Natural killer cell (primary cell): Measurements from ENCODE around the gene KIF14. TPM values are rescaled to one million over a fixed set of nuclear protein-coding genes. Genes with fewer than 3 reads are reported as not detected.
A peak's percentile ranks its signal among the peaks of the same experiment; 100 is the strongest.

Experiments used
- ATAC-seq, 3 donors: fragments of 150-1000 bp in 2 of 3; fragments of 200-7000 bp in 1 of 3; cut with Tn5 transposase; 1 replicate in 1 of 3; 2 replicates in 2 of 3; pipeline ENCODE4 v1.10.0; 2021; ENCODE audit warnings: mild to moderate bottlenecking in 2 of 3, moderate library complexity in 2 of 3
- DNase-seq, 2 donors: peaks; one replicate each; pipeline versions ENCODE4 v3.0.0 to v3.0.0-alpha.2; 2013 to 2021; ENCODE audit warnings: mixed read lengths in 1 of 2
- H3K27ac ChIP-seq: one replicate; pipeline ENCODE4 v1.5.1; 2013; ENCODE audit warnings: mild to moderate bottlenecking, low read length
- H3K27me3 ChIP-seq: one replicate; pipeline ENCODE4 v1.6.1; 2013; ENCODE audit warnings: low read length; ENCODE audit not compliant: control insufficient read depth, insufficient read depth
- H3K36me3 ChIP-seq: one replicate; pipeline ENCODE4 v1.6.1; 2013; ENCODE audit warnings: low read length; ENCODE audit not compliant: control insufficient read depth, insufficient read depth
- H3K4me1 ChIP-seq: one replicate; pipeline ENCODE4 v1.6.1; 2013; ENCODE audit warnings: low read length; ENCODE audit not compliant: control insufficient read depth, insufficient read depth
- H3K4me3 ChIP-seq: one replicate; pipeline ENCODE4 v1.5.1; 2013; ENCODE audit warnings: low read length
- H3K9me3 ChIP-seq: one replicate; pipeline ENCODE4 v1.6.1; 2013; ENCODE audit warnings: low read length; ENCODE audit not compliant: control insufficient read depth, insufficient read depth
- H3K27ac Mint-ChIP-seq, 2 donors: one replicate each; pipeline ENCODE4 v1.8.0; 2022; ENCODE audit warnings: mild to moderate bottlenecking in 2 of 2, mixed read lengths in 2 of 2, moderate library complexity in 1 of 2
- H3K27me3 Mint-ChIP-seq, 2 donors: one replicate each; pipeline ENCODE4 v1.8.0; 2022; ENCODE audit warnings: low read depth in 2 of 2, mixed read lengths in 2 of 2
- H3K36me3 Mint-ChIP-seq: one replicate; pipeline ENCODE4 v1.8.0; 2022; ENCODE audit warnings: mixed read lengths
- H3K4me1 Mint-ChIP-seq, 2 donors: one replicate each; pipeline ENCODE4 v1.8.0; 2022; ENCODE audit warnings: mixed read lengths in 2 of 2
- H3K4me3 Mint-ChIP-seq: one replicate; pipeline ENCODE4 v1.8.0; 2022; ENCODE audit warnings: mild to moderate bottlenecking, moderate library complexity, mixed read lengths
- H3K9me3 Mint-ChIP-seq, 2 donors: one replicate each; pipeline ENCODE4 v1.8.0; 2022; ENCODE audit warnings: mixed read lengths in 2 of 2
- WGBS: methylation state at CpG from one replicate; pipeline ENCODE4 v1.1.7; 2013; ENCODE audit warnings: missing lambda C conversion rate; ENCODE audit not compliant: insufficient coverage; 5-methylcytosine and 5-hydroxymethylcytosine counted together
- intact Hi-C: fragments of 100-400 bp; cut with micrococcal nuclease; formaldehyde crosslinking; loops from one replicate; pipeline ENCODE4 v1.14.2; 2022
- total RNA-seq, 4 donors: library from RNA; stranded (reverse); fragments of 120-200 nt in 1 of 4; gene quantifications; one replicate each; pipeline versions ENCODE4 v1.2.3 to v1.2.4, GENCODE V29; 2013 to 2022
- TF ChIP-seq, protein P1 (sequence below): fragments of 200-600 bp; IDR thresholded peaks from one replicate; pipeline ENCODE4 v1.8.0; 2022; ENCODE audit warnings: antibody characterized with exemption

Gene KIF14
- total RNA-seq, 3 donors from 2014 or later (not counting 1 experiment from before 2014, with no cell fraction given) = 0.40 to 0.48 (median 0.40) TPM

DNA sequence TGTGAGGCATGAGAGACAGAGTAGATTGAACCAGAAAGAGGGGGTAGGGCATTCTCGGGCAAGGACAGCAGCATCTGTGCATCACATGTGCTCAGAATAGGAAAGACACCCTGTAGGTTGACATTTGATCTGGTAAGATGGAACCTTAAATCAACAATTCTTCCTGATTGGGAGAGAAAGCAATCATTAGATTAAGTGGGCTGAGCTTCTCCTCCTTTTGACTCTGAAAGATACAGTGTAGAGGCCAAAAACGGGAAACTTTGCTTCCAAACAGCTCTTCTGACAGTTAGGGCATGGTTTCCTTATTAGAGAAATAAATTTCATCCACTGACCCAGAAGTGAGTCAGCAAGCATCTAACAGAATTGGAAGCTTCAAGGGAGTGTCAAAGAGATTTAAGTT lies 9.7 kb downstream of the KIF14 start:
- no peak overlapping the region for H3K27ac ChIP-seq
- ATAC-seq = no peak
- H3K9me3 ChIP-seq = no peaks in the 10 kb centered on the region
- intact Hi-C loops = no loop called here
- H3K9me3 Mint-ChIP-seq = no peaks in the 10 kb centered on the region
- no peaks in the 10 kb centered on the region for H3K4me1 ChIP-seq
- no peak for DNase-seq
- no peaks in the 10 kb centered on the region for H3K27me3 Mint-ChIP-seq
- no peaks in the 10 kb centered on the region for H3K36me3 ChIP-seq
- no peak overlapping the region for H3K4me3 Mint-ChIP-seq
- H3K36me3 Mint-ChIP-seq = no peaks in the 10 kb centered on the region
- no peak overlapping the region for H3K4me3 ChIP-seq
- WGBS = 57% methylated on average over 2 of the region's 2 CpGs
- H3K27ac Mint-ChIP-seq = no peak overlapping the region
- no peaks in the 10 kb centered on the region for H3K27me3 ChIP-seq
- no peaks in the 10 kb centered on the region for H3K4me1 Mint-ChIP-seq
- TF ChIP-seq, protein P1, sequence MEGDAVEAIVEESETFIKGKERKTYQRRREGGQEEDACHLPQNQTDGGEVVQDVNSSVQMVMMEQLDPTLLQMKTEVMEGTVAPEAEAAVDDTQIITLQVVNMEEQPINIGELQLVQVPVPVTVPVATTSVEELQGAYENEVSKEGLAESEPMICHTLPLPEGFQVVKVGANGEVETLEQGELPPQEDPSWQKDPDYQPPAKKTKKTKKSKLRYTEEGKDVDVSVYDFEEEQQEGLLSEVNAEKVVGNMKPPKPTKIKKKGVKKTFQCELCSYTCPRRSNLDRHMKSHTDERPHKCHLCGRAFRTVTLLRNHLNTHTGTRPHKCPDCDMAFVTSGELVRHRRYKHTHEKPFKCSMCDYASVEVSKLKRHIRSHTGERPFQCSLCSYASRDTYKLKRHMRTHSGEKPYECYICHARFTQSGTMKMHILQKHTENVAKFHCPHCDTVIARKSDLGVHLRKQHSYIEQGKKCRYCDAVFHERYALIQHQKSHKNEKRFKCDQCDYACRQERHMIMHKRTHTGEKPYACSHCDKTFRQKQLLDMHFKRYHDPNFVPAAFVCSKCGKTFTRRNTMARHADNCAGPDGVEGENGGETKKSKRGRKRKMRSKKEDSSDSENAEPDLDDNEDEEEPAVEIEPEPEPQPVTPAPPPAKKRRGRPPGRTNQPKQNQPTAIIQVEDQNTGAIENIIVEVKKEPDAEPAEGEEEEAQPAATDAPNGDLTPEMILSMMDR = no peak

DNA sequence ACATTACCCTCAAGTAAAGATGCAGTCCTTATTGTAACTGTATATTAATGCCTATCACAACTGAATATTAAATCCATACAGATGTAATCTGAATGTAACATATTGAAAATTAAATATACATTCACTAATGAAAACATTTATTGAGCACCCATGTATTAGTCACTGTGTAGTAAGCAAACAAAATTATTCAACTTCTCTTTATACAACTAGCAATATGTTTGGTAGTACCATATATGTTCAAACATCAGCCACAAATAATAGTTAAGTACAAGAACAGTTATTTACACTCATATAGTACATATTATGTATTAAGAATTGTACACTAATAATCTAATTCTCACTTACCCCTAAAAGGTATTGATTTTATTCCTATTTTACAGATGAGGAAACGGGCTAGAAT lies 17.9 kb downstream of the KIF14 start:
- no peak overlapping the region for H3K27ac ChIP-seq
- Mint-ChIP-seq H3K36me3 (no peaks in the 10 kb centered on the region), H3K4me3 (no peak overlapping the region), H3K4me1 (no peaks in the 10 kb centered on the region), H3K27me3 (no peaks in the 10 kb centered on the region), H3K9me3 (no peaks in the 10 kb centered on the region), H3K27ac (no peak overlapping the region)
- no peak for ATAC-seq
- no peaks in the 10 kb centered on the region for H3K9me3 ChIP-seq
- no CpG with 5 or more reads among the region's 1 CpG for WGBS
- H3K4me3 ChIP-seq = no peak overlapping the region
- H3K4me1 ChIP-seq = no peaks in the 10 kb centered on the region
- intact Hi-C loops = no loop called here
- DNase-seq = no peak
- TF ChIP-seq, protein P1 = no peak
- no peaks in the 10 kb centered on the region for H3K36me3 ChIP-seq
- no peaks in the 10 kb centered on the region for H3K27me3 ChIP-seq

DNA sequence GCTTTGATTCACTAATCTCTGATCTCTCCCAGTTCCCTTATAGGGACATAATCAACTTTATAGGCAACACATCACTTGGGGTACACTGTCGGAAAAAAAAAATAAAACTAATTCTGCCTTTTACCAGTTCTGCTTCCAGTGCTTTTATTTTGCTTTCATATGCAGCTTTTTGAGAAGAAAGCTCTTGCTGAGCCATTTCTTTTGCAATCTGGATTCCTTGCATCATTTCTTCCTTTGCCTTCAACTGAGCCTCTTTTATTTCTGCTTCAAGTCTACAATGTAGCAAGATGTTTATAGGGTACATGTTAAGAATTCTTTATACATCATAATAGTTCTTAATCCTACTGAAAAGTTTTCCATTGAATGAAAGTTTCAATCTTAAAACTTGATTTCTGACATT lies 30.6 kb downstream of the KIF14 start:
- no peak for ATAC-seq
- WGBS = 92% methylated on average over 1 of the region's 1 CpG
- TF ChIP-seq, protein P1 = no peak

DNA sequence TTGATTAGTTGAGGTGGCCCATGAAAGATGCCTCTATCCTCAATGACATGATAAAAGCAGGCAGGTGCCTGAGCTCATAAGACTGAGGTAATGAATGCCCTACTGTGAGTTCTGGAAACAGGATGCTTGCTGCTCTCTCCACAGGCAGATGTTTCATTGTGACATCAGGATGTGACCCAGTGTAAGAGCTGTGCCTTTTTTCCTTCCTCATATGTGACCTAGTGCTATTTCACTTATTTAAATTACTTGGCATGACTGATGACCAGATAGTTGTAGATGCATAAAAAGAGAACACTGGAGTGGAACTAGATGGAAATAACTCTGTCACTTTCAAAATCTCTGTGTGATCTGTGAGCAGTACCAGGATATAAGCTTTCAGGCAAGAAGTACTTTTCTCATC lies 31.9 kb downstream of the KIF14 start:
- Histone ChIP-seq H3K4me3 (no peak overlapping the region), H3K4me1 (no peaks in the 10 kb centered on the region), H3K27ac (no peak overlapping the region), H3K27me3 (no peaks in the 10 kb centered on the region), H3K9me3 (no peaks in the 10 kb centered on the region), H3K36me3 (no peaks in the 10 kb centered on the region)
- Mint-ChIP-seq H3K4me1 (no peaks in the 10 kb centered on the region), H3K9me3 (no peaks in the 10 kb centered on the region), H3K27me3 (no peaks in the 10 kb centered on the region), H3K4me3 (no peak overlapping the region), H3K27ac (no peak overlapping the region), H3K36me3 (no peaks in the 10 kb centered on the region)
- peak in 2 of 3 donors; percentile 18 to 53 for ATAC-seq
- DNase-seq = no peak
- intact Hi-C loops = no loop called here
- TF ChIP-seq, protein P1 = no peak

More for the DNA sequence above, 30.6 kb downstream of the KIF14 start:
- H3K4me3 ChIP-seq = no peak overlapping the region
- no peaks in the 10 kb centered on the region for H3K9me3 Mint-ChIP-seq
- no peaks in the 10 kb centered on the region for H3K4me1 ChIP-seq
- H3K27me3 Mint-ChIP-seq = no peaks in the 10 kb centered on the region
- H3K9me3 ChIP-seq = no peaks in the 10 kb centered on the region
- H3K36me3 Mint-ChIP-seq = no peaks in the 10 kb centered on the region
- H3K4me1 Mint-ChIP-seq = no peaks in the 10 kb centered on the region
- H3K27ac ChIP-seq = no peak overlapping the region
- no peak overlapping the region for H3K27ac Mint-ChIP-seq
- H3K27me3 ChIP-seq = no peaks in the 10 kb centered on the region
- intact Hi-C loops = no loop called here
- no peak overlapping the region for H3K4me3 Mint-ChIP-seq
- no peak for DNase-seq
- H3K36me3 ChIP-seq = no peaks in the 10 kb centered on the region
